Kidney tubule cell (primary cell): ENCODE results near the gene ZNF697.
"Not testable (repeated sequence)": the region's sequence is repeated elsewhere in the genome, so short reads cannot be mapped to it uniquely, and the experiment has no call there.

Source experiments
- DNase-seq: peaks from one replicate; pipeline ENCODE4 v3.0.0-alpha.2; 2018; ENCODE audit warnings: low spot score

Gene ZNF697

DNA sequence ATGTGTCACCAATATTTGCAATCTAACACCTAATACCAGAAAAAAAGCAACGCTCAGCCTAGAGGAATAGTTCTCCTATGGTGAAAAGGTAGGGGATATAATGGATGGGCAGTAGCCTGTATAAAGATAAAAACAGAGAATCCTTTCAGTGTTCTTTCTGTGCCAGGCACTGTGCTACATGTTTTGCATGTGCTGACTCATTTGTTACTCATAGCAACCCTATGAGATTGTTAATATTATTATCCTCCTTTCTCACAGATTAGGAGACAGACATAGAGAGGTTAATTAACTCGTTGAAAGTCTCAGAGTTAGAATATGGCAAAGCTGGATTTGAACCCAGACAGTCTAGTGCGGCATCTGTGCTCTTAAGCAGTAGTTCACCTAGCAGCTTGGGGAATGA is 45.3 kb downstream of the ZNF697 start:
- peak; percentile 22 for DNase-seq

DNA sequence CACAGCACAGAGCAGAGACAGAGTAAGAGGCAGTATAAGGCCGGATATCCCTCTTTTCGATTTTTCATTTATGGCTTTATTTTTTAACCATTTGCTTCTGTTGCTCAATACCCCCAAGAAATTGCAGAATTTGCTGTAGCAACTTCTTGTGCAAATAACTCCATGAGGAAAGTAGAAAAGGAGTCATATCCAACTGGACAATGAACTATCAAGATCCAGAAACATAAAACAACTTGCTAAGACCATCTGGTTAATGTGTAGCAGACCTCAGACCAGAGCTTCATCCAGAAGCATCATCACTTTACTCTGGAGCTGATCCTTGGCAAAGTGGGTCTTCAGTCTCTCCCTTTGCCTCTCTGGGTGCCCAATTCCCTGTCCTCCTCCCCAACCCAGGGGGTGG is 45.9 kb downstream of the ZNF697 start:
- DNase-seq = peak; percentile 37

DNA sequence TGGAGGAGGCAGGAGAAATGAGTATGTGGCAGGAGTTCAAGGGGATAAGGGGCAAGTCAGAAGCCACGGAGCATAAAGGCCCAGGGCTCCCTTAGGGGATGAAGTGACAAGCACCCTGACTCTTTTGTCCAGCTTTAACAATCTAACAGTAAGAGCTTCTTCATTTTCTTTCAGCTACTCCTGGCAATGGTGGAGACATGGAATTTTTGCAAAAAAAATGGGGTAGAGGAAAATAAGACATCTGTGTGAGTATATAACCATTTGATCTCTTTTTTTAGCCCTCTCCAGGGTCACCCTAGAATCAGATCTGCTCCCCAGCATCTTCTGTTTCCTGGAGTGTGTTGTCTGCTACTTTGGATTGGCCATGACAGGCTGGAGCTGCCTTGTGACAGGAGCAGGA is 47.1 kb downstream of the ZNF697 start:
- DNase-seq = no peak

- DNase-seq = no peak
Observed at GRCh38 chr1:119600561-119600960, 47.5 kb downstream of the ZNF697 start.

GRCh38 chr1:119595606-119596005 is 52.5 kb downstream of the ZNF697 start:
- no peak for DNase-seq

DNA sequence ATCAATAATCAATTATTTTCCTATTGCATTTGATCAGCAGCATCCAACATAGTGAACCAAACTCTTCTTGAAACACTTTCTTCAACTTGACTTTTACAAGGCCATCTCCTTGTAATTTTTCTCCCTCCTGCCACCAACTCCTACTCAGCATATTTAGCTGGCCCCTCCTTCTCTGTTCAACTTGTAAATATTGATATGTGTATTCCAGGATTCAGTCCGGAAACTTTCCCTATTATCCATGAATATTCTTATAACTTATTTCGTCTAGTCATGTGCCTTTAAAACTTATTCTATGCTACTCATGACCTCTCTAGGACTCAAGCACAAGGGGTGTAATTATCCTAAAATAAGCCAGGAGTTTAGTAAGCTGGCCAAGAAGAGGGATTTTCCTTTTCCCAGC is 52.9 kb downstream of the ZNF697 start:
- DNase-seq = no peak

DNA sequence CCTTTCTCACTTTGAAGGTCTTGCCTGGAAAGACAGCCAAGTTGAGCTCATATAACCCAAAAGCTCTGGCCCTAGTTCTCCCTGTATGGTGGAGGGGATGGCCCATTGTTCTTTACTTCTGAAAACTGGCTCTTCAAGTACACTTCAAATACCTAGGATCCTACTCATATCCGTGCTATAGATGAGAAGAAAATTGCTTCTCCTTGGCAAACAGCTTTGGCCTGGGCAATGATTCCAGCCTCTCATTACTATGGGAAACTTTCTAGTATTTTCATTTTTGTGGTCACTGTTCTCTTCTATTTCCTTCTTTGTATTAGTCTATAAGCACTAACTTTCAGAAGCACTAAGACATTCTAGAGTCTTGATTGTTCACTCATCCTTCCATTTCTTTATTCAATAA is 53.7 kb downstream of the ZNF697 start:
- DNase-seq = no peak

DNA sequence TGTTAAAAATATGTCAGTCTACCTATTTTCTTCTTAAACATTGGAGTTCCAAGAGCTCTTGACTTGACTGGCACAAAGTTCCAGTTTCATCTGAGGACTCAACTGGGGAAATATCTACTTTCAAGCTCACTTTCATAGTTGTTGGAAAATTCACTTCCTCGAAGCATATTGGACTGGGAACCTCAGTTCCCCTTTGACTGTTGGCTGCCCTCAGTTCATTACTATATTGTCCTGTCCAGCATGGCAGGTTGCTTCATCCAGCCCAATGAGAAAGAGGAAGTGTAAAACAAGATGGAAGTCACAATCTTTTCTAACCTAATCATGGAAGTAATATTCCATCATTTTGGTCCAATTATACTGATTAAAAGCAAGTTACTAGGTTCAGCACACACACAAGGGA is 54.3 kb downstream of the ZNF697 start:
- no peak for DNase-seq

DNA sequence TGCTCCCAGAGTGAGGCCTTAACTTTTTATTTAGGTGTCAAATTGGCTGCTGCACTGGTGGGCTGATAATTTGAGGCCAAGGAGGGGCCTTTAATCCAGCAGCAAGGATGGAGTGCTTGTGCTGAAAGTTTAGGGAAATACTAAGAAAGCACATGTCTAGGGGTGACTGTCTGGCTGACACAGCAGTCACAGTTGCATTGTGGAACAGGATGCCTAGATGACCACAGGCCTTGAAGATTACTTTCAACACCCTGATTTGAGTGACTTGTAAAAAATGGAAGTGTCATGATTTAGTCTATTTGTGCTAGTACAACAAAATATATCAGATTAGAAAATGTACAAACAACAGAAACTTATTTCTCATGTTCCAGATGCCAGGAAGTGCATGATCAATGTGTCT is 57.7 kb downstream of the ZNF697 start:
- DNase-seq = no peak

- no peak for DNase-seq
Observed at GRCh38 chr1:119588621-119589020, 59.4 kb downstream of the ZNF697 start.

GRCh38 chr1:119587341-119587740 is 60.7 kb downstream of the ZNF697 start:
- peak; percentile 86 for DNase-seq

DNA sequence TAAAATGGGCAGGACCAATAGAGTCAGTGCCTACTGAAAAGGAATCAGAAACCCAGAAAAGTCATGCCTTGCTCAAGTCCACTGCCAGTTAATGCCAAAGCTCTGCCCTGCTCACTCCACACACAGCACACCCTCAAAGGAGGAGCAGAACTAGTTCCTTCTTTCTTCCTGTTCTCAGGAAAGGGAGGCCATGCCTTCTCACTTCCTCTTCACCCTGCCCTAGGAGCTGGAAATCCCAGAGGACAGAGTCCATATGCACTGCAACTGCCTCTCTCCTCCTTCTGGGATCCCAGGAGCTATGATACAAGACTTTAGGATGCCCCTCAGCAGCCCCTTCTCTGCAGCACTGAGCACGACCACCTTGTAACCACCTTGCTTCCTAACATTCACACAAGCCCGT is 62.3 kb downstream of the ZNF697 start:
- not testable (repeated sequence) for DNase-seq

- DNase-seq = peak; percentile 71
Observed at GRCh38 chr1:119582801-119583200, 65.3 kb downstream of the ZNF697 start.

DNA sequence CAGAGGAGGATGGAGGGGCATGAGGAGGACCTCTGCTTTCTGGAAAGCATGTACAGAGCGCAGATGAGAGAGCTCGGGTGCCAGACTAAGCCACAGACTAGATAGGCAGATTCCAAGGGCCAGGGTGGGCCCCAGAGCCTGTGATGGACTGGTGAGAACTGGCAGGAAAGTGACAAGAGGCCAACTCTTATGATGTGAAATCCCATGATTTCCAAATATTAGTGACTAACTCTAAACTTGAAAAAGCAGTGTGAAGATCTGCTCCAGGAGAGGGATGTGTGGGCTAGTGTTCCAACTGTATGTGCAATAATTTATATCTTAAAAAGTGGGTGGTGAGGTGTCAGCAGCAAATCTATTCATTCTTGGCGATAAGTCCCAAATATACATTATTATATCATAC is 67.0 kb downstream of the ZNF697 start:
- not testable (repeated sequence) for DNase-seq

DNA sequence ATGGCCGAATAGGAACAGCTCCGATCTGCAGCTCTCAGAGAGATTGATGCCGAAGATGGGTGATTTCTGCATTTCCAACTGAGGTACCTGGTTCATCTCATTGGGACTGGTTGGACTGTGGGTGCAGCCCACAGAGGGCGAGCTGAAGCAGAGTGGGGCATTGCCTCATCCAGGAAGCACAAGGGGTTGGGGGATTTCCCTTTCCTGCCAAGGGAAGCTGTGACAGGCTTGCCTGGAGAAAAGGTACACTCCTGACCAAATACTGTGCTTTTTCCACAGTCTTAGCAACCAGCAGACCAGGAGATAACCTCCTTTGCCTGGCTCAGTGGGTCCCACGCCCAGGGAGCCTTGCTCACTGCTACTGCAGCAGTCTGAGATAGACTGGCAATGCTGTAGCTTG is 74.2 kb downstream of the ZNF697 start:
- peak; percentile 19 for DNase-seq

GRCh38 chr1:119569930-119570622 is 78.0 kb downstream of the ZNF697 start:
- DNase-seq = not testable (repeated sequence)
